ENCODE measurements around the gene GHRL.

DNA sequence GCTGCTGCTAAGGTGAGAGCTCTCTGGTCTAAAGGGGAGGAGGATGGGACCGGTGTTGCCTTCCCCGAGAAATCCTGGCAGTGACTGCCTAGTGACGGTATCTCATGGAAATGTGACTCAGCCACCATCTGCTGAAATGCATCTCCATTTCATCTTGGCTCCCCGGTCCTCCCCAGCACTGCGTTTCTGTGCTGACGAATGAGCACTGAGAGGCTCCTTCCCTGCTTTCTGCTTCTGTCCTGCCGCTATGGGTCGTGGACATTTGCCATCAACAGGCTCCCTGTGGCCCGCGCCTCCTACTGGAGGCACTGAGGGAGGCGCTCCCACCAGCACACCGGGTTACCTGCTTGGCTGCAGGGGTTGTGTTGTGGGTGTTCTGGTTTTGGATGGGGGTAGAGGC is 41.7 kb upstream of the GHRL start:
- peak; percentile 37; the same call in 2 of the 3 replicates for TF ChIP-seq CTCF (IDR thresholded peaks at IDR 0.05)
- TF ChIP-seq MAX (IDR thresholded peaks at IDR 0.05), result no peak
- no peak for TF ChIP-seq EP300 (IDR thresholded peaks at IDR 0.05)
- TF ChIP-seq MAZ (IDR thresholded peaks at IDR 0.05; ENCODE audit: borderline replicate concordance, low read depth, low read length), result no peak
- TF ChIP-seq RCOR1 (IDR thresholded peaks at IDR 0.05; ENCODE audit: low read depth, low read length), result no peak
- TF ChIP-seq RFX5 (IDR thresholded peaks at IDR 0.05), result no peak
- TF ChIP-seq BHLHE40 (IDR thresholded peaks at IDR 0.05; ENCODE audit: low read depth, low read length), result no peak
- no peak for TF ChIP-seq JUN (IDR thresholded peaks at IDR 0.05)
